T follicular helper cell (primary cell): ENCODE data around the gene GCNT2.
"Not testable (repeated sequence)": the region's sequence is repeated elsewhere in the genome, so short reads cannot be mapped to it uniquely, and the experiment has no call there.

ENCODE experiments used
- DNase-seq: peaks from one replicate; pipeline ENCODE4 v3.0.0-alpha.2; 2020; ENCODE audit warnings: low read depth
- total RNA-seq, 2 experiments: gene quantifications; one replicate each; lab custom pipeline; 2026; lab: John Stamatoyannopoulos, UW

GCNT2 gene
- total RNA-seq = 0.43 to 2.6 reads per million in 2 experiments

GRCh38 chr6:10521104-10521808 lies at the start of gene GCNT2:
Gene GCNT2, plus strand, starts transcription at chr6:10521351. Its CDS starts 7,561 bp downstream, at chr6:10528912.
- no peak for DNase-seq

GRCh38 chr6:10472634-10473033 lies 48.5 kb upstream of the GCNT2 start:
- DNase-seq = no peak

- DNase-seq = no peak
Measured at GRCh38 chr6:10478187-10479040, 42.7 kb upstream of the GCNT2 start.

- DNase-seq = no peak
Measured at GRCh38 chr6:10479939-10480700, 41.0 kb upstream of the GCNT2 start.

GRCh38 chr6:10481101-10481500 lies 40.0 kb upstream of the GCNT2 start:
- no peak for DNase-seq

GRCh38 chr6:10482636-10483257 lies 38.4 kb upstream of the GCNT2 start:
- no peak for DNase-seq

- no peak for DNase-seq
Measured at GRCh38 chr6:10484912-10485311, 36.2 kb upstream of the GCNT2 start.

GRCh38 chr6:10485406-10485805 lies 35.7 kb upstream of the GCNT2 start:
- DNase-seq = no peak

GRCh38 chr6:10486215-10486614 lies 34.9 kb upstream of the GCNT2 start:
- DNase-seq = no peak

- not testable (repeated sequence) for DNase-seq
Measured at GRCh38 chr6:10486944-10487588, 34.1 kb upstream of the GCNT2 start.

GRCh38 chr6:10487668-10488327 lies 33.4 kb upstream of the GCNT2 start:
- no peak for DNase-seq

- no peak for DNase-seq
Measured at GRCh38 chr6:10491463-10491862, 29.7 kb upstream of the GCNT2 start.

GRCh38 chr6:10491905-10492304 lies 29.2 kb upstream of the GCNT2 start:
- not testable (repeated sequence) for DNase-seq

- no peak for DNase-seq
Measured at GRCh38 chr6:10495029-10495428, 26.1 kb upstream of the GCNT2 start.

- DNase-seq = no peak
Measured at GRCh38 chr6:10505529-10505928, 15.6 kb upstream of the GCNT2 start.

- no peak for DNase-seq
Measured at GRCh38 chr6:10507298-10507697, 13.9 kb upstream of the GCNT2 start.

- DNase-seq = no peak
Measured at GRCh38 chr6:10507715-10508114, 13.4 kb upstream of the GCNT2 start.

GRCh38 chr6:10510592-10511367 lies 10.4 kb upstream of the GCNT2 start:
- DNase-seq = peak; percentile 7

- no peak for DNase-seq
Measured at GRCh38 chr6:10511477-10511876, 9.7 kb upstream of the GCNT2 start.

- no peak for DNase-seq
Measured at GRCh38 chr6:10513544-10513943, 7.6 kb upstream of the GCNT2 start.
